Coronary artery (tissue), 2 donors: ENCODE results near the gene GABARAP.

Experiments used
- DNase-seq: peaks from one replicate; pipeline ENCODE4 v3.0.0-alpha.2; 2017; ENCODE audit warnings: low spot score
- H3K27ac ChIP-seq, 2 donors: fragments of 200-600 bp; sonication (generic); one replicate each; pipeline ENCODE4 v1.5.1; 2016 to 2019
- H3K4me3 ChIP-seq: fragments of 200-600 bp; sonication (generic); 2 replicates; pipeline ENCODE4 v1.5.1; 2016; ENCODE audit warnings: mild to moderate bottlenecking, moderate library complexity
- CTCF ChIP-seq: fragments of 200-600 bp; sonication (generic); IDR thresholded peaks from one replicate; pipeline ENCODE4 v1.5.1; 2019; ENCODE audit warnings: antibody characterized with exemption

GABARAP gene

GRCh38 chr17:7220593-7221277 lies 21.5 kb downstream of the GABARAP start:
- TF ChIP-seq CTCF = no peak
- Histone ChIP-seq H3K27ac (peak overlapping the region; percentile 98 to 99), H3K4me3 (peak overlapping the region; percentile 95)
- DNase-seq = no peak

- TF ChIP-seq CTCF = no peak
- H3K4me3 ChIP-seq = peak within 1 kb of the TSS; percentile 95
Measured at GRCh38 chr17:7219812-7220592, 22.2 kb downstream of the GABARAP start, which contains the start of the genes ACADVL and DLG4. ACADVL (plus strand) TSS chr17:7219938; CDS start chr17:7219985, 47 bp downstream. DLG4 (minus strand) TSS chr17:7219836.

GRCh38 chr17:7219229-7219811 lies 22.9 kb downstream of the GABARAP start:
- peak overlapping the region; percentile 98 to 99 for H3K27ac ChIP-seq
- peak overlapping the region; percentile 95 for H3K4me3 ChIP-seq
- DNase-seq = no peak
- TF ChIP-seq CTCF = no peak

More at GRCh38 chr17:7219812-7220592, 22.2 kb downstream of the GABARAP start, which contains the start of the genes ACADVL and DLG4:
- peak; percentile 96 for DNase-seq
- H3K27ac ChIP-seq = peak within 1 kb of the TSS; percentile 98 to 99

- TF ChIP-seq CTCF = no peak
- no peak for DNase-seq
- Histone ChIP-seq H3K27ac (peak overlapping the region; percentile 98 to 99), H3K4me3 (no peak overlapping the region)
Measured at GRCh38 chr17:7218758-7219157, 23.5 kb downstream of the GABARAP start.

GRCh38 chr17:7218166-7218565 lies 24.1 kb downstream of the GABARAP start:
- no peak for DNase-seq
- TF ChIP-seq CTCF = no peak
- Histone ChIP-seq H3K27ac (peak overlapping the region; percentile 69 to 99), H3K4me3 (peak overlapping the region; percentile 72)

- DNase-seq = no peak
- no peak for TF ChIP-seq CTCF
- peak overlapping the region; percentile 72 for H3K4me3 ChIP-seq
- peak overlapping the region; percentile 69 to 99 for H3K27ac ChIP-seq
Measured at GRCh38 chr17:7217113-7217987, 24.9 kb downstream of the GABARAP start.
